Measurements from ENCODE around the gene ZBTB16.

ZBTB16 gene

DNA sequence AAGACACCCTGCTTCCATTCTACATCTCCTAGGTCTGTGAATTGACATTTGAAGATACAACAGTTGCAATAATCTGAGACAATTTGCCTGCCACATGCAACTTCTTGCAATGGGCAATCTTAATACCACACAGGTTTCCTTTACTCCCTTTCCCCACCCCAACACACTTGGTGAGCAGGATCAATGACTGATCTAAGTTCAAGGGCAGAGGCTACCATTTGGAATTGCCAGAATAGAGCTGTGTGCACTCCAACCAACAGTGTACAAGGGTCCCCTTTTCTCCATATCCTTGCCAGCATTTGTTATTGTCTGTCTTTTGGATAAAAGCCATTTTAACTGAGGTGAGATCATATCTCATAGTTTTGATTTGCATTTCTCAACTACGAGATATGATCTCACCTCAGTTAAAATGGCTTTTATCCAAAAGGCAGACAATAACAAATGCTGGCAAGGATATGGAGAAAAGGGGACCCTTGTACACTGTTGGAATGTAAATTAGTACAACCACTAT lies 233.7 kb downstream of the ZBTB16 start:
- Mint-ChIP-seq H3K27ac (no peak overlapping the region), H3K36me3 (no peaks in the 10 kb centered on the region), H3K9me3 (no peaks in the 10 kb centered on the region), H3K4me1 (no peaks in the 10 kb centered on the region), H3K4me3 (no peak overlapping the region), H3K27me3 (no peaks in the 10 kb centered on the region)

GRCh38 chr11:114295676-114296604 lies 236.4 kb downstream of the ZBTB16 start, which contains the start of gene NNMT:
NNMT (plus strand) TSS chr11:114296399; CDS start chr11:114296557, 158 bp downstream.
- Mint-ChIP-seq H3K27ac (no peak within 1 kb of the TSS), H3K27me3 (peaks cover 1% of the 10 kb centered on the region), H3K36me3 (peaks cover 2% of the 10 kb centered on the region), H3K4me3 (no peak within 1 kb of the TSS), H3K4me1 (no peaks in the 10 kb centered on the region), H3K9me3 (peaks cover 6% of the 10 kb centered on the region)

- peaks cover 1% of the 10 kb centered on the region for H3K27me3 Mint-ChIP-seq
- peaks cover 6% of the 10 kb centered on the region for H3K9me3 Mint-ChIP-seq
- no peak overlapping the region for H3K27ac Mint-ChIP-seq
- H3K36me3 Mint-ChIP-seq: peaks cover 2% of the 10 kb centered on the region
- no peaks in the 10 kb centered on the region for H3K4me1 Mint-ChIP-seq
- no peak overlapping the region for H3K4me3 Mint-ChIP-seq
Observed at GRCh38 chr11:114296605-114297372, 237.3 kb downstream of the ZBTB16 start.

DNA sequence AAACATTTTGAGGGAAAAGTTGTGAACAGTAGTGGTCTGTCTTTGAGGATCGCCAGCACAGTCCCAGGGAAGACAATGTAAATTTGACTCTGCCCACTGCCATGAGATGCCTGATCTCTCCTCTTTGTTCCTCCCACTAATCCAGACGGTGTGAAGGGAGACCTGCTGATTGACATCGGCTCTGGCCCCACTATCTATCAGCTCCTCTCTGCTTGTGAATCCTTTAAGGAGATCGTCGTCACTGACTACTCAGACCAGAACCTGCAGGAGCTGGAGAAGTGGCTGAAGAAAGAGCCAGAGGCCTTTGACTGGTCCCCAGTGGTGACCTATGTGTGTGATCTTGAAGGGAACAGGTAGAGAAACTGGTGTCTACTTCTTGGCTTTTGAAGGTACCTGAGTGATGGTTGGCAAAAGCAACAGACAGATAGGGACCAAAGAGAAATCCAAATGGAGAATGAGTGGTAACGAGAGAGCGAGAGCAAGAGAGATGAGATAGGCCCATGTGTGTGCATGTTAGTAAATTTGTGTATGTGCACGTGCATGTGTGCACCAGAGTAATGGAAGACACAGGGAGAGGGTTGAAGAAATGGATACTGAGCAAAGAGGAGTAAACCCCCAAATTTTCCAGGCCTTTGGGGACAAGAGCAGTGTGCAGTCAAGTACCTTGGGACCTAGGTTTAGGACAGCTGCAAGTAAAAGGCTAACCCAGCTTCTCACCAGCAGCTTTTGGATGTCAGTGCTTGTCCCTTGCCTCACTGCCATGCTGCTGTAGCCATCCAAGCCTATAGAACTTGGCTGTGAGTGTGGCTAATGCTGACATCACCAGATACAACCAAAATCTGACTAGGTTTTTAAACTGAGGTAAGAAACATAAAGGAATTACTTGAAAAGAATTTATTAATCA lies 238.5 kb downstream of the ZBTB16 start:
- H3K27ac Mint-ChIP-seq: no peak overlapping the region
- peaks cover 11% of the 10 kb centered on the region for H3K9me3 Mint-ChIP-seq
- H3K27me3 Mint-ChIP-seq: peaks cover 1% of the 10 kb centered on the region
- no peaks in the 10 kb centered on the region for H3K4me1 Mint-ChIP-seq
- no peak overlapping the region for H3K4me3 Mint-ChIP-seq
- H3K36me3 Mint-ChIP-seq: peaks cover 4% of the 10 kb centered on the region

- no peaks in the 10 kb centered on the region for H3K4me1 Mint-ChIP-seq
- peaks cover 1% of the 10 kb centered on the region for H3K27me3 Mint-ChIP-seq
- peaks cover 4% of the 10 kb centered on the region for H3K36me3 Mint-ChIP-seq
- H3K27ac Mint-ChIP-seq: no peak overlapping the region
- peaks cover 11% of the 10 kb centered on the region for H3K9me3 Mint-ChIP-seq
- no peak overlapping the region for H3K4me3 Mint-ChIP-seq
Observed at GRCh38 chr11:114298710-114299109, 239.2 kb downstream of the ZBTB16 start.
